ENCODE data around the gene TNFSF11.

DNA sequence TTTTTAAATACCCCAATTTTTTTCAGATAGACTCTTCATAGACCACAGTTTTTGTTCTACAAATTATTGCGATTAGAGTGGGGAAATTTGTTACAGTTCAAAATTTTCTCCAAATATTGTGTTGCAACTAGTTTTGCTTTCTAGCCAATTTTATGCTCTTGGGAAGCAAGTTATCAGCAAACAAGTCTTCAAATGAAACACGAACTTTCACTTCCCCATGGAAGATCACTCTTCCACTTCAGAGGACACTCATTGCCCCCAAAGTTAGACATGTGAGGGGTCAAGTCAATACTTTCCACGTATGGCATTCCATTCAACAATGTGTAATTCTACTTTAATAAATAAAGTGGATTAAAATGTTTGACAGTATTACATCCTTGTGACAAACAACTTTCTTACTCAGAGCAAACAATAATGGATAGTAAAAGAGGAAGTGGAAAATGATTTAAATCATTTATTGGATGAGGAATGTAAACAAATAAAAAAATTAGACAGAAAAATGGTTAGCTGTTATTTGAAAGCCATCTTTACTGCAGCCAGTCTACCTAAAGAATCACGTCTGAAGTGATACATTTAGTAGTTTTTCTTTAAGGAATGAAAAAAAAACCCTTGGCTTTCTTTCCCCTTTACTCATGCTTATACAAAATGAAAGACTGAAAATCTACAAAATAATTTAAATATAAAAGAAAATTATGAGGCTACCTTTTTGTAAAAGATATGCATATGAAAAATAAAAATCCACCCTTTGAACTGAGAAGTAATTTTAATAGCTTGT is 41.2 kb upstream of the TNFSF11 start:
- TF ChIP-seq CTCF (conservative IDR thresholded peaks at IDR 0.05; ENCODE audit: low read length) = no peak
- TF ChIP-seq EZH2phosphoT487 (IDR thresholded peaks at IDR 0.05; ENCODE audit: borderline replicate concordance, low read depth, low read length) = no peak
